Measurements from ENCODE around the gene SNAPC1.

The SNAPC1 gene

DNA sequence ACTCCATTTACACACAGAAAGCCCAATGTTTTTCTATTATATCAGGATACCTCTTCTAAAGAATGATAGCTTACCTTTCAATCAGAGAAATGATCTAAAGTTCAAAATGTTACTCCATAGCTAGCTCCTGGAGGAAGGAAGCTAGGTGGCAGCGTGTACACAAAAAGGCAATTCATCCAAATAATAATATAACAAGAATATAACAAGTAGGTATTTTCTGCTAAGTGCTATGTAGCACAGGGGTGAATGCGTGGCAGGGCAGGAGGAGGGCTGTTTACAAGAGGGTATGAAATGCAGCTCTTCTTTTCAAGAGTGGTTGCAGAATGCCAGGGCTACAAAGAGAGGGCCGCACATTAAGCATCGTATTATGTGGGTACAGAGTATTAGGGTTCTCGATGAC, 663 bp upstream of the SNAPC1 start:
- Histone ChIP-seq H3K9me2 (ENCODE audit: low read depth, low read length) (no peaks in the 10 kb centered on the region), H3K9ac (ENCODE audit: low read length) (peak overlapping the region; percentile 74), H3K79me2 (ENCODE audit: insufficient read depth, low read length) (peaks cover 40% of the 10 kb centered on the region), H3K36me3 (ENCODE audit: insufficient read depth, low read length) (peaks cover 6% of the 10 kb centered on the region; the same call in 1 of the 2 replicates), H3K4me3 (ENCODE audit: low read depth, low read length, poor library complexity, severe bottlenecking) (peak overlapping the region; percentile 97), H4K20me1 (ENCODE audit: insufficient read depth, low read length) (no peaks in the 10 kb centered on the region), H3K4me1 (ENCODE audit: insufficient read depth, low read length, severe bottlenecking) (peaks cover 40% of the 10 kb centered on the region), H3K4me2 (ENCODE audit: low read length) (peak overlapping the region; percentile 77), H3K27ac (ENCODE audit: low read depth, low read length, poor library complexity, severe bottlenecking) (peak overlapping the region; percentile 80), H2AFZ (ENCODE audit: low read length) (no peak overlapping the region), H3K9me3 (ENCODE audit: low read length) (no peaks in the 10 kb centered on the region), H3F3A (ENCODE audit: insufficient read depth, low read length) (no peaks in the 10 kb centered on the region), H3K27me3 (ENCODE audit: insufficient read depth, low read length) (no peaks in the 10 kb centered on the region)
- TF ChIP-seq EZH2 (IDR thresholded peaks at IDR 0.05; ENCODE audit: borderline replicate concordance, low read length), result no peak
- TF ChIP-seq, protein P1, sequence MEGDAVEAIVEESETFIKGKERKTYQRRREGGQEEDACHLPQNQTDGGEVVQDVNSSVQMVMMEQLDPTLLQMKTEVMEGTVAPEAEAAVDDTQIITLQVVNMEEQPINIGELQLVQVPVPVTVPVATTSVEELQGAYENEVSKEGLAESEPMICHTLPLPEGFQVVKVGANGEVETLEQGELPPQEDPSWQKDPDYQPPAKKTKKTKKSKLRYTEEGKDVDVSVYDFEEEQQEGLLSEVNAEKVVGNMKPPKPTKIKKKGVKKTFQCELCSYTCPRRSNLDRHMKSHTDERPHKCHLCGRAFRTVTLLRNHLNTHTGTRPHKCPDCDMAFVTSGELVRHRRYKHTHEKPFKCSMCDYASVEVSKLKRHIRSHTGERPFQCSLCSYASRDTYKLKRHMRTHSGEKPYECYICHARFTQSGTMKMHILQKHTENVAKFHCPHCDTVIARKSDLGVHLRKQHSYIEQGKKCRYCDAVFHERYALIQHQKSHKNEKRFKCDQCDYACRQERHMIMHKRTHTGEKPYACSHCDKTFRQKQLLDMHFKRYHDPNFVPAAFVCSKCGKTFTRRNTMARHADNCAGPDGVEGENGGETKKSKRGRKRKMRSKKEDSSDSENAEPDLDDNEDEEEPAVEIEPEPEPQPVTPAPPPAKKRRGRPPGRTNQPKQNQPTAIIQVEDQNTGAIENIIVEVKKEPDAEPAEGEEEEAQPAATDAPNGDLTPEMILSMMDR (IDR thresholded peaks at IDR 0.05; ENCODE audit: low read length), result no peak

DNA sequence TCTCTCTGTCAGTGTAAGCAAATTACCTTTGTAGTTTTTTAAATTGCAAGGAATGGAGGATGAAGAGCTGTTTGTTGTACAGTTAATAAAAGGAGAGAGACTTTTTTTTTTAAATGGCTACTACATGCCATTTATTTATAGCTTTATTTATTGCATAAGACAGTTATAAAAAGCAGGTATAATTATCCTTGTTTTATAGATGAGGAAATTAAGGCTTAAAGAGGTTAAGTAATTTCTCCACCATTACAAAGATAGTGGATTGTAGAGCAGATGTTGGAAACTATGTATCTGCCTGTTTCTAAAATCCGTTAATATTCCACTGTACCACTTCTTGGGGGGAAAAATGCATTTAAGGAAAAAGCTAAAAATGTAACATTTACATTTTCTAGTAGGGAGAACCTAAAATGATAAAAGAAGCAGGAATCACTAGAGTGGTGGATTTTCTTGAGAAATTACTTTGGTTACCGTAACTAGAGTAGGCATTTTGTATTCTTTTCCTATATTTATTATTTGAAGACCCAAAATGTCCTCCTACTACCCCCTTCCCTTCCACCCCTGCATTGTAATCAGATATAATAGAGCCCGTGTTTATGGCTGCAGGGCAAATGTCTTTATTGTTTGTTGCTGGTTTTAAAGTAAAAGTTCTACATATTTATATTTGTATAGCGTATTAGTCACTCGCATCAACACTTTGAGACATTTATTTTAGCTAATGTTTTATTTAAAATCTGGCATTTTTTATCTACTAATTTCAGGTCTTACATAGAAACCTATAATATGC, 2.3 kb downstream of the SNAPC1 start:
- Histone ChIP-seq H3K27me3 (ENCODE audit: insufficient read depth, low read length) (no peaks in the 10 kb centered on the region), H3K79me2 (ENCODE audit: insufficient read depth, low read length) (peaks cover 46% of the 10 kb centered on the region), H3K4me3 (ENCODE audit: low read depth, low read length, poor library complexity, severe bottlenecking) (peak overlapping the region; percentile 97), H4K20me1 (ENCODE audit: insufficient read depth, low read length) (no peaks in the 10 kb centered on the region), H3K9me3 (ENCODE audit: low read length) (no peaks in the 10 kb centered on the region), H3K4me1 (ENCODE audit: insufficient read depth, low read length, severe bottlenecking) (peaks cover 42% of the 10 kb centered on the region), H2AFZ (ENCODE audit: low read length) (no peak overlapping the region), H3K36me3 (ENCODE audit: insufficient read depth, low read length) (peaks cover 32% of the 10 kb centered on the region), H3K9ac (ENCODE audit: low read length) (peak overlapping the region; percentile 93), H3K27ac (ENCODE audit: low read depth, low read length, poor library complexity, severe bottlenecking) (peak overlapping the region; percentile 66), H3K9me2 (ENCODE audit: low read depth, low read length) (no peaks in the 10 kb centered on the region), H3K4me2 (ENCODE audit: low read length) (peak overlapping the region; percentile 77), H3F3A (ENCODE audit: insufficient read depth, low read length) (no peaks in the 10 kb centered on the region)
- TF ChIP-seq EZH2 (IDR thresholded peaks at IDR 0.05; ENCODE audit: borderline replicate concordance, low read length), result no peak
- TF ChIP-seq, protein P1 (IDR thresholded peaks at IDR 0.05; ENCODE audit: low read length), result no peak

DNA sequence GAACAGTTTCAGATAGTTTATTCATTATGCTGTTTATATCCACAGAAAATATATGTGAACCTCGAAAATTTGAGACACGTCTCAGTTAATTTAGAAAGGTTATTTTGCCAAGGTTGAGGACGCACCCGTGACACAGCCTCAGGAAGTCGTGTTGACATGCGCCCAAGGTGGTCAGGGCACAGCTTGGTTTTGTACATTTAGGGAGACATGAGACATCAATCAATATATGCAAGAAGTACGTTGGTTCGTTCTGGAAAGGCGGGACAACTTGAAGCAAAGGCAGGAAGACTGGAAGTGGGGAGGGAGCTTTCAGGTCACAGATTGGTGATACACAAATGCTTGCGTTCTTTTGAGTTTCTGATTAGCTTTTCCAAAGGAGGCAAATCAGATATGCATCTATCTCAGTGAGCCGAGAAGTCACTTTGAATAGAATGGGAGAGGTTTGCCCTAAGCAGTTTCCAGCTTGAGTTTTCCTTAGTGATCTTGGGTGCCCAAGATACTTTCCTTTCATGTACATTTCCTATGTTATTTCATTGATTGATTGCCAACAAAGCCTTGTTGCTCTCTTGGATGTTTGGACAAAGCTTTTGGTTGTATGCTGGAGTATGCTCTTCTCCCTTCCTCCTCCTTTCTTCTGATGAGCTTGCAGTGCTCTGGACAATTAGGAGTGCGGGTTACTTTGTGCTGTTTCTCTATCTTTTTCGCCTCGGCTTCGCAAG, 3.2 kb downstream of the SNAPC1 start:
- Histone ChIP-seq H4K20me1 (ENCODE audit: insufficient read depth, low read length) (no peaks in the 10 kb centered on the region), H3K4me1 (ENCODE audit: insufficient read depth, low read length, severe bottlenecking) (peaks cover 42% of the 10 kb centered on the region), H3K79me2 (ENCODE audit: insufficient read depth, low read length) (peaks cover 46% of the 10 kb centered on the region), H3K27ac (ENCODE audit: low read depth, low read length, poor library complexity, severe bottlenecking) (peak overlapping the region; percentile 66), H2AFZ (ENCODE audit: low read length) (no peak overlapping the region), H3K9ac (ENCODE audit: low read length) (peak overlapping the region; percentile 93; the same call in 1 of the 2 replicates), H3K9me3 (ENCODE audit: low read length) (no peaks in the 10 kb centered on the region), H3K36me3 (ENCODE audit: insufficient read depth, low read length) (peaks cover 41% of the 10 kb centered on the region), H3F3A (ENCODE audit: insufficient read depth, low read length) (no peaks in the 10 kb centered on the region), H3K4me3 (ENCODE audit: low read depth, low read length, poor library complexity, severe bottlenecking) (peak overlapping the region; percentile 97), H3K4me2 (ENCODE audit: low read length) (peak overlapping the region; percentile 77), H3K9me2 (ENCODE audit: low read depth, low read length) (no peaks in the 10 kb centered on the region), H3K27me3 (ENCODE audit: insufficient read depth, low read length) (no peaks in the 10 kb centered on the region)
- TF ChIP-seq EZH2 (IDR thresholded peaks at IDR 0.05; ENCODE audit: borderline replicate concordance, low read length), result no peak
- TF ChIP-seq, protein P1 (IDR thresholded peaks at IDR 0.05; ENCODE audit: low read length), result no peak

Measured in OCI-LY1 (cell line).